Astrocyte (in vitro differentiated cells and primary cell): ENCODE results near the gene IFNA7. TPM values are rescaled to one million over a fixed set of nuclear protein-coding genes. Genes with fewer than 3 reads are reported as not detected.

Experiments
- DNase-seq: peaks from one replicate; pipeline ENCODE4 v3.0.0-alpha.2; 2010; ENCODE audit warnings: low read depth
- FAIRE-seq: peaks from 2 replicates; lab custom pipeline; 2011; peaks lifted over from hg19 to GRCh38; lab: Jason Lieb, UNC
- H2AFZ ChIP-seq: 2 replicates; pipeline ENCODE4 v1.6.0; 2012; ENCODE audit warnings: low read depth, low read length, inconsistent platforms
- H3K27ac ChIP-seq: 2 replicates; pipeline ENCODE4 v1.5.1; 2011; ENCODE audit warnings: low read depth, low read length, inconsistent platforms
- H3K27me3 ChIP-seq: 2 replicates; pipeline ENCODE4 v1.6.0; 2011; ENCODE audit warnings: low read length, inconsistent platforms; ENCODE audit not compliant: insufficient read depth
- H3K36me3 ChIP-seq: 2 replicates; pipeline ENCODE4 v1.5.1; 2011; ENCODE audit warnings: low read length, inconsistent platforms; ENCODE audit not compliant: insufficient read depth
- H3K4me1 ChIP-seq: 2 replicates; pipeline ENCODE4 v1.5.1; 2011; ENCODE audit warnings: low read length, inconsistent platforms; ENCODE audit not compliant: insufficient read depth
- H3K4me2 ChIP-seq: 2 replicates; pipeline ENCODE4 v1.6.0; 2012; ENCODE audit warnings: low read length, inconsistent platforms
- H3K4me3 ChIP-seq: 2 replicates; pipeline ENCODE4 v1.5.1; 2011; ENCODE audit warnings: low read depth, mild to moderate bottlenecking, low read length, inconsistent platforms; ENCODE audit not compliant: insufficient read depth
- H3K79me2 ChIP-seq: 2 replicates; pipeline ENCODE4 v1.6.0; 2012; ENCODE audit warnings: mild to moderate bottlenecking, low read length, inconsistent platforms; ENCODE audit not compliant: insufficient read depth
- H3K9ac ChIP-seq: 2 replicates; pipeline ENCODE4 v1.6.0; 2012; ENCODE audit warnings: mild to moderate bottlenecking, low read length, inconsistent platforms
- H3K9me3 ChIP-seq: 2 replicates; pipeline ENCODE4 v1.5.1; 2012; ENCODE audit warnings: low read depth, mild to moderate bottlenecking, low read length, inconsistent platforms; ENCODE audit not compliant: insufficient read depth
- H4K20me1 ChIP-seq: 2 replicates; pipeline ENCODE4 v1.6.0; 2012; ENCODE audit warnings: low read length, inconsistent platforms; ENCODE audit not compliant: insufficient read depth
- H3K27ac Mint-ChIP-seq: one replicate; pipeline ENCODE4 v1.8.0; 2021; ENCODE audit warnings: mild to moderate bottlenecking, mixed read lengths; ENCODE audit not compliant: unreplicated experiment
- H3K27me3 Mint-ChIP-seq: one replicate; pipeline ENCODE4 v1.8.0; 2021; ENCODE audit warnings: low read depth, mixed read lengths; ENCODE audit not compliant: unreplicated experiment
- H3K36me3 Mint-ChIP-seq: one replicate; pipeline ENCODE4 v1.8.0; 2021; ENCODE audit warnings: low read depth, mixed read lengths; ENCODE audit not compliant: unreplicated experiment
- H3K4me1 Mint-ChIP-seq: one replicate; pipeline ENCODE4 v1.8.0; 2021; ENCODE audit warnings: low read depth, mixed read lengths; ENCODE audit not compliant: unreplicated experiment
- H3K4me3 Mint-ChIP-seq: one replicate; pipeline ENCODE4 v1.8.0; 2021; ENCODE audit warnings: mild to moderate bottlenecking, moderate library complexity, mixed read lengths; ENCODE audit not compliant: unreplicated experiment
- H3K9me3 Mint-ChIP-seq: one replicate; pipeline ENCODE4 v1.8.0; 2021; ENCODE audit warnings: mild to moderate bottlenecking, mixed read lengths; ENCODE audit not compliant: unreplicated experiment
- CTCF ChIP-seq: IDR thresholded peaks from 2 replicates; pipeline ENCODE4 v1.5.1; 2011; ENCODE audit warnings: low read depth, mild to moderate bottlenecking, inconsistent platforms, low read length, moderate library complexity; ENCODE audit not compliant: insufficient read depth
- EZH2 ChIP-seq: IDR thresholded peaks from 2 replicates; pipeline ENCODE4 v1.6.1; 2012; ENCODE audit warnings: mild to moderate bottlenecking, low read length, inconsistent platforms; ENCODE audit not compliant: insufficient read depth
- total RNA-seq: library from RNA; stranded (reverse); gene quantifications from 2 replicates; pipeline ENCODE4 v1.2.1, GENCODE V29; 2021

The IFNA7 gene
- total RNA-seq, 1 donor from 2014 or later: not detected

- Mint-ChIP-seq H3K4me1 (peaks cover 9% of the 10 kb centered on the region), H3K27ac (peak overlapping the region; percentile 49), H3K36me3 (no peaks in the 10 kb centered on the region), H3K27me3 (no peaks in the 10 kb centered on the region), H3K4me3 (no peak overlapping the region), H3K9me3 (peaks cover 9% of the 10 kb centered on the region)
- peak; percentile 40 for DNase-seq
- no peaks in the 10 kb centered on the region for H3K27me3 ChIP-seq
- no peak overlapping the region for H2AFZ ChIP-seq
- H3K9ac ChIP-seq: no peak overlapping the region
- no peak for TF ChIP-seq CTCF
- no peak for TF ChIP-seq EZH2
- H3K27ac ChIP-seq: no peak overlapping the region
- peak overlapping the region; percentile 23 for H3K4me2 ChIP-seq
- no peak for FAIRE-seq
- no peaks in the 10 kb centered on the region for H3K4me1 ChIP-seq
- H3K79me2 ChIP-seq: no peaks in the 10 kb centered on the region
- no peaks in the 10 kb centered on the region for H4K20me1 ChIP-seq
- H3K9me3 ChIP-seq: no peaks in the 10 kb centered on the region
- H3K4me3 ChIP-seq: no peak overlapping the region
- no peaks in the 10 kb centered on the region for H3K36me3 ChIP-seq
Measured at GRCh38 chr9:21160178-21160577, 41.8 kb downstream of the IFNA7 start.

GRCh38 chr9:21155501-21155900 is 46.5 kb downstream of the IFNA7 start:
- no peak overlapping the region for H3K4me3 Mint-ChIP-seq
- no peaks in the 10 kb centered on the region for H3K9me3 Mint-ChIP-seq
- H4K20me1 ChIP-seq: no peaks in the 10 kb centered on the region
- no peaks in the 10 kb centered on the region for H3K36me3 Mint-ChIP-seq
- H2AFZ ChIP-seq: no peak overlapping the region
- H3K9me3 ChIP-seq: no peaks in the 10 kb centered on the region
- no peaks in the 10 kb centered on the region for H3K27me3 ChIP-seq
- DNase-seq (no peak), FAIRE-seq (no peak)
- H3K4me1 ChIP-seq: no peaks in the 10 kb centered on the region
- no peaks in the 10 kb centered on the region for H3K79me2 ChIP-seq
- H3K27ac ChIP-seq: no peak overlapping the region
- no peak overlapping the region for H3K4me3 ChIP-seq
- H3K9ac ChIP-seq: no peak overlapping the region
- H3K4me2 ChIP-seq: no peak overlapping the region
- peaks cover under 1% of the 10 kb centered on the region for H3K27me3 Mint-ChIP-seq
- no peak overlapping the region for H3K27ac Mint-ChIP-seq
- H3K36me3 ChIP-seq: no peaks in the 10 kb centered on the region
- no peak for TF ChIP-seq CTCF
- TF ChIP-seq EZH2: no peak
- H3K4me1 Mint-ChIP-seq: peaks cover 16% of the 10 kb centered on the region

- peak overlapping the region; percentile 34 for H3K4me3 Mint-ChIP-seq
- Histone ChIP-seq H3K27me3 (no peaks in the 10 kb centered on the region), H4K20me1 (no peaks in the 10 kb centered on the region), H3K27ac (no peak overlapping the region), H3K9ac (no peak overlapping the region), H3K79me2 (no peaks in the 10 kb centered on the region), H3K4me3 (no peak overlapping the region), H3K4me2 (peak overlapping the region; percentile 52), H3K9me3 (no peaks in the 10 kb centered on the region), H3K4me1 (no peaks in the 10 kb centered on the region), H3K36me3 (no peaks in the 10 kb centered on the region), H2AFZ (peak overlapping the region; percentile 67)
- peaks cover 11% of the 10 kb centered on the region for H3K4me1 Mint-ChIP-seq
- peak; percentile 4 for TF ChIP-seq CTCF
- no peak for TF ChIP-seq EZH2
- peaks cover 8% of the 10 kb centered on the region for H3K27me3 Mint-ChIP-seq
- peak overlapping the region; percentile 88 for H3K27ac Mint-ChIP-seq
- no peaks in the 10 kb centered on the region for H3K9me3 Mint-ChIP-seq
- no peaks in the 10 kb centered on the region for H3K36me3 Mint-ChIP-seq
- DNase-seq: peak; percentile 11
- no peak for FAIRE-seq
Measured at GRCh38 chr9:21154018-21154608, 47.9 kb downstream of the IFNA7 start.
